HG03103 (cell line): Measurements from ENCODE around the gene CBFB.
"Not testable (repeated sequence)": the region's sequence is repeated elsewhere in the genome, so short reads cannot be mapped to it uniquely, and the experiment has no call there.

Experiments used
- ATAC-seq: cut with Tn5 transposase; IDR thresholded peaks from one replicate; pipeline ENCODE4 v1.9.1; 2021; ENCODE audit warnings: low read depth; ENCODE audit not compliant: unreplicated experiment

CBFB gene

GRCh38 chr16:67028696-67029253, at the start of gene CBFB:
Gene CBFB (plus strand): TSS chr16:67029149. CDS start chr16:67029408, 259 bp downstream.
- peak; percentile 75 for ATAC-seq

- ATAC-seq: no peak
Measured at GRCh38 chr16:66983033-66983432, 45.9 kb upstream of the CBFB start.

GRCh38 chr16:66984892-66985311, 44.0 kb upstream of the CBFB start:
- no peak for ATAC-seq

- no peak for ATAC-seq
Measured at GRCh38 chr16:66986559-66986958, 42.4 kb upstream of the CBFB start.

- ATAC-seq: no peak
Measured at GRCh38 chr16:66988197-66988788, 40.7 kb upstream of the CBFB start, which contains the start of gene CES4A. Gene CES4A (plus strand): TSS chr16:66988589. CDS start chr16:66988773, 184 bp downstream.

- ATAC-seq: no peak
Measured at GRCh38 chr16:66991545-66992077, 37.3 kb upstream of the CBFB start.

- not testable (repeated sequence) for ATAC-seq
Measured at GRCh38 chr16:66993558-66993957, 35.4 kb upstream of the CBFB start.

- no peak for ATAC-seq
Measured at GRCh38 chr16:66996324-66996982, 32.5 kb upstream of the CBFB start.

GRCh38 chr16:66996983-66997358, 32.0 kb upstream of the CBFB start:
- no peak for ATAC-seq

- ATAC-seq: no peak
Measured at GRCh38 chr16:67000384-67001351, 28.3 kb upstream of the CBFB start.

- ATAC-seq: no peak
Measured at GRCh38 chr16:67001726-67002125, 27.2 kb upstream of the CBFB start.

GRCh38 chr16:67006930-67007658, 21.9 kb upstream of the CBFB start:
- ATAC-seq: no peak

GRCh38 chr16:67009158-67009557, 19.8 kb upstream of the CBFB start:
- ATAC-seq: no peak

- no peak for ATAC-seq
Measured at GRCh38 chr16:67011274-67011673, 17.7 kb upstream of the CBFB start.

- no peak for ATAC-seq
Measured at GRCh38 chr16:67013233-67013822, 15.6 kb upstream of the CBFB start.

- ATAC-seq: no peak
Measured at GRCh38 chr16:67013823-67014633, 14.9 kb upstream of the CBFB start.

GRCh38 chr16:67014634-67015312, 14.2 kb upstream of the CBFB start:
- ATAC-seq: no peak

GRCh38 chr16:67015313-67015731, 13.6 kb upstream of the CBFB start:
- ATAC-seq: no peak
